Ascending aorta (tissue), 2 donors: Measurements from ENCODE around the gene BCO2. TPM values are rescaled to one million over a fixed set of nuclear protein-coding genes. Genes with fewer than 3 reads are reported as not detected.

Source experiments
- DNase-seq, 2 donors: peaks; one replicate each; pipeline ENCODE4 v3.0.0-alpha.2; 2019; ENCODE audit warnings: low spot score in 2 of 2
- H3K27ac ChIP-seq, 2 donors: fragments of 200-600 bp; sonication (generic); one replicate each; pipeline ENCODE4 v1.5.1; 2016 to 2017; ENCODE audit warnings: mild to moderate bottlenecking in 1 of 2
- H3K27me3 ChIP-seq: fragments of 200-600 bp; sonication (generic); one replicate; pipeline ENCODE4 v1.5.1; 2017
- H3K36me3 ChIP-seq, 2 donors: fragments of 200-600 bp; sonication (generic); one replicate each; pipeline ENCODE4 v1.5.1; 2016
- H3K4me1 ChIP-seq, 2 donors: fragments of 200-600 bp; sonication (generic); one replicate each; pipeline ENCODE4 v1.5.1; 2016 to 2017; ENCODE audit warnings: mild to moderate bottlenecking in 1 of 2
- H3K4me3 ChIP-seq, 2 donors: fragments of 200-600 bp; sonication (generic); one replicate each; pipeline ENCODE4 v1.5.1; 2016 to 2017; ENCODE audit warnings: mild to moderate bottlenecking in 1 of 2
- H3K9me3 ChIP-seq, 2 donors: fragments of 200-600 bp; sonication (generic); one replicate each; pipeline ENCODE4 v1.5.1; 2016
- intact Hi-C: fragments of 100-400 bp; cut with DNase I; formaldehyde crosslinking; loops from one replicate; pipeline ENCODE4 v1.15.1; 2023
- total RNA-seq: library from RNA; depleted of rRNA; stranded (reverse); fragments of >200 nt; gene quantifications from one replicate; pipeline ENCODE4 v1.1.0, GENCODE V29; 2016
- TF ChIP-seq, protein P1 (sequence below), 3 experiments: fragments of 200-600 bp in 2 of 3; fragments of 450-650 bp in 1 of 3; sonication (generic) in 2 of 3; IDR thresholded peaks; one replicate each; pipeline ENCODE4 v1.5.1; 2016 to 2019; ENCODE audit warnings: antibody characterized with exemption in 3 of 3, mild to moderate bottlenecking in 1 of 3, moderate library complexity in 1 of 3

BCO2 gene
- total RNA-seq, 1 donor from 2014 or later: not detected

GRCh38 chr11:112212290-112212689 is 37.0 kb downstream of the BCO2 start:
- intact Hi-C loops: no loop called here
- TF ChIP-seq, protein P1, sequence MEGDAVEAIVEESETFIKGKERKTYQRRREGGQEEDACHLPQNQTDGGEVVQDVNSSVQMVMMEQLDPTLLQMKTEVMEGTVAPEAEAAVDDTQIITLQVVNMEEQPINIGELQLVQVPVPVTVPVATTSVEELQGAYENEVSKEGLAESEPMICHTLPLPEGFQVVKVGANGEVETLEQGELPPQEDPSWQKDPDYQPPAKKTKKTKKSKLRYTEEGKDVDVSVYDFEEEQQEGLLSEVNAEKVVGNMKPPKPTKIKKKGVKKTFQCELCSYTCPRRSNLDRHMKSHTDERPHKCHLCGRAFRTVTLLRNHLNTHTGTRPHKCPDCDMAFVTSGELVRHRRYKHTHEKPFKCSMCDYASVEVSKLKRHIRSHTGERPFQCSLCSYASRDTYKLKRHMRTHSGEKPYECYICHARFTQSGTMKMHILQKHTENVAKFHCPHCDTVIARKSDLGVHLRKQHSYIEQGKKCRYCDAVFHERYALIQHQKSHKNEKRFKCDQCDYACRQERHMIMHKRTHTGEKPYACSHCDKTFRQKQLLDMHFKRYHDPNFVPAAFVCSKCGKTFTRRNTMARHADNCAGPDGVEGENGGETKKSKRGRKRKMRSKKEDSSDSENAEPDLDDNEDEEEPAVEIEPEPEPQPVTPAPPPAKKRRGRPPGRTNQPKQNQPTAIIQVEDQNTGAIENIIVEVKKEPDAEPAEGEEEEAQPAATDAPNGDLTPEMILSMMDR (IDR thresholded peaks at IDR 0.05): no peak

DNA sequence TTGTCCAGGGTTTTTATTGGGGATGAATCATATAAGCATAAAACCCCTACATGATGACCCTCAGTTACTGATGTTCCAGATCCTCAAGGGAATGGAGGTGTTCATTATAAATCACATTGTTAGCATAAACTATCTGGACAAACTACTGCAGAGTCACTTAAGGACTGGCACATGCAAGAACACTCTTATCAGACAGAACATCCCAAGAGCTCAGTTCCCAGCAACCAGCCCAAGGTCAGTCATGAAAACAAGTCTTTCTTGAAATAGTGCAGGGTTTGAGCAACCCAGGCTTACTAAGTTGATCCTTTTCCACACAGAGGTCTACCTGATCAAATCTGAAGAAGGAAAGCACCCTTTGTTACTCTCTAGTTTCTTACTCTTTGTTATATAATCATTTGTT is 37.4 kb downstream of the BCO2 start:
- Histone ChIP-seq H3K27ac (no peak overlapping the region), H3K9me3 (no peaks in the 10 kb centered on the region), H3K36me3 (peaks cover 0 to under 1% of the 10 kb centered on the region in 2 donors), H3K4me3 (no peak overlapping the region), H3K27me3 (no peaks in the 10 kb centered on the region), H3K4me1 (no peaks in the 10 kb centered on the region)
- intact Hi-C loops: no loop called here
- TF ChIP-seq, protein P1 (IDR thresholded peaks at IDR 0.05): no peak
- DNase-seq: no peak

More at GRCh38 chr11:112212290-112212689, 37.0 kb downstream of the BCO2 start:
- Histone ChIP-seq H3K27ac (no peak overlapping the region), H3K36me3 (no peaks in the 10 kb centered on the region), H3K27me3 (no peaks in the 10 kb centered on the region), H3K4me3 (no peak overlapping the region), H3K9me3 (no peaks in the 10 kb centered on the region), H3K4me1 (no peaks in the 10 kb centered on the region)
- no peak for DNase-seq

DNA sequence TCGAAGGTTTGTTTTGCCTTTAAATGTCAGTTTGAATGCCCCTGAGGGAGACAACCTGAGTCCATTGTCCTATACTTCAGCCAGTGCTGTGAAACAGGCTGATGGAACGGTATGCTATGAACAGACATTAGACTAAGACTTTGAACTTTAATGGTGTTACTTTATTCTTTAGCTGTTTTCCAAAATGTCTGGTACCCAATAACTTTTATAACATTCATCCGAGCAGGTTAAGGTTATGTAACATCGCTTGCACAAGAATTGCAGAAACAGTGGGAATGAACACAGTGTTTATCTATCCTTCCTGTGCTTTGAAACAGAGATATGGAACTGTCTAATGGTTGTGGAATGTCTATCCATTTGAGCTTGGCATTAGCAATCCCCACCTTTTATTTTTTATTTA is 38.4 kb downstream of the BCO2 start:
- Histone ChIP-seq H3K9me3 (no peaks in the 10 kb centered on the region), H3K27me3 (no peaks in the 10 kb centered on the region), H3K27ac (no peak overlapping the region), H3K36me3 (peaks cover 0 to 3% of the 10 kb centered on the region in 2 donors), H3K4me1 (no peaks in the 10 kb centered on the region), H3K4me3 (no peak overlapping the region)
- no peak for DNase-seq
- intact Hi-C loops: no loop called here
- TF ChIP-seq, protein P1 (IDR thresholded peaks at IDR 0.05): no peak

- no peaks in the 10 kb centered on the region for H3K27me3 ChIP-seq
- intact Hi-C loops: no loop called here
- TF ChIP-seq, protein P1 (IDR thresholded peaks at IDR 0.05): no peak
- H3K36me3 ChIP-seq: peaks cover 0 to 3% of the 10 kb centered on the region in 2 donors
- H3K4me3 ChIP-seq: no peak overlapping the region
- no peak for DNase-seq
- H3K4me1 ChIP-seq: peaks cover 0 to 2% of the 10 kb centered on the region in 2 donors
- no peak overlapping the region for H3K27ac ChIP-seq
- H3K9me3 ChIP-seq: no peaks in the 10 kb centered on the region
These were observed 40.3 kb downstream of the BCO2 start for GRCh38 chr11:112215621-112216020.

DNA sequence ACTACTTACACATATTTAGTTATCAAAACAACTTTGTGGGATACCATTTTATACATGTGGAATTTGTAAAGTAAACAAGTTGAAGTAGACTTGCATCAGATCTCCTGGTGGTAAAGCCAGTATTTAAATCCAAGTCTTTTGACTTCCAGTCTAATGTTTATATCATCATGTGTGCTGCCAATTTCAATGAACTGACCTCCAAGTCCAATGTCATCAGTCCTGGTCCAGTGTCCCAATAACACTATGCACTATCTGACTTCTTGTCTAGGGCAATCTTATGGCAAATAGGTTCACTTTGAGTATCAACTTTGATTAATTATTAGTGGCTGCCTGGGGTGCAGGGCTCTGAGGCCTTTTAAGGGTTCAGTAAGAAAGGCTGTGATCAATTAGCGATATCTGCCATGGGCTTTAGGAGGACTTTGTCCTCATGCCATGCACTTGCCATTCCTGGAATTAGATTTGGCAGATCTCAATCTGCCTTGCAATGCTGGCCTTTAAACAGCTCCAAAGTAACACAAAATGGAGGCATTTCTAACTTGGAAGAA is 41.3 kb downstream of the BCO2 start:
- H3K4me1 ChIP-seq: peaks cover 0 to 2% of the 10 kb centered on the region in 2 donors
- intact Hi-C loops: no loop called here
- peaks cover 0 to 3% of the 10 kb centered on the region in 2 donors for H3K36me3 ChIP-seq
- no peak for DNase-seq
- H3K9me3 ChIP-seq: no peaks in the 10 kb centered on the region
- no peak overlapping the region for H3K4me3 ChIP-seq
- no peaks in the 10 kb centered on the region for H3K27me3 ChIP-seq
- H3K27ac ChIP-seq: no peak overlapping the region
- TF ChIP-seq, protein P1 (IDR thresholded peaks at IDR 0.05): no peak
